ENCODE results near the gene NANOG.
"Not testable (repeated sequence)": the region's sequence is repeated elsewhere in the genome, so short reads cannot be mapped to it uniquely, and the experiment has no call there.

Gene NANOG

DNA sequence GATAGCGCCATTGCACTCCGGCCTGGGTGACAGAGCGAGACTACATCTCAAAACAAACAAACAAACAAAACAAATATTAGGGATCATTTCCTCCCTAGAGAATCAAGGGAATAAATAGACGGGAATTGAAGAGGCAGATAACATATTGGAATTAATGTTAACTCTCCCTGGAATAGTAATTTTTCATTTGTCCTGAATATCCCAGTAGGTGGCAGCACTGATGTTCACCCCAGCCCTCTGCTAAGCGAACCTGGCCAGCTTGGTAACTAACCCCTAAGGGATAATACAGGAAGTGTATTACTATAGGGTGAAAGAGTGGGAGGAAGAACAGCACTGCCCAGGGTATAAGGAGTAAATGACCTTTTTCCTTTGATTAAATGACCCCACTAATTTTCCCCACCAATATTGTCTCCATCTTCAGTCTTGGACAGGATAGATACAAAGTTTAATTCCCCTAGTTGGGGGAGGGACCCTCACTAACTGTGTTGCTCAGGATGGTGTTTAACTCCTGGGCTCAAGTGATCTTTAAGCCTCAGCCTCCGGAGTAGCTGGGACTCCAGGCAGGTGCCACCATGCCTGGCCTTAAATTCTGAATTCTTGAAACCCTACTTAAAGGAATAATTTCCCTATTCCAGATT, 43.0 kb downstream of the NANOG start:
- Mint-ChIP-seq H3K27me3 (peaks cover 31% of the 10 kb centered on the region), H3K27ac (ENCODE audit: low read depth) (no peak overlapping the region), H3K4me3 (no peak overlapping the region), H3K36me3 (ENCODE audit: insufficient read depth) (no peaks in the 10 kb centered on the region), H3K4me1 (no peaks in the 10 kb centered on the region), H3K9me3 (no peaks in the 10 kb centered on the region)
- ATAC-seq (replicated peaks; ENCODE audit: extremely low read depth, poor library complexity, severe bottlenecking) (peak; percentile 62), DNase-seq (ENCODE audit: low spot score in 2 of 2) (no peak)

DNA sequence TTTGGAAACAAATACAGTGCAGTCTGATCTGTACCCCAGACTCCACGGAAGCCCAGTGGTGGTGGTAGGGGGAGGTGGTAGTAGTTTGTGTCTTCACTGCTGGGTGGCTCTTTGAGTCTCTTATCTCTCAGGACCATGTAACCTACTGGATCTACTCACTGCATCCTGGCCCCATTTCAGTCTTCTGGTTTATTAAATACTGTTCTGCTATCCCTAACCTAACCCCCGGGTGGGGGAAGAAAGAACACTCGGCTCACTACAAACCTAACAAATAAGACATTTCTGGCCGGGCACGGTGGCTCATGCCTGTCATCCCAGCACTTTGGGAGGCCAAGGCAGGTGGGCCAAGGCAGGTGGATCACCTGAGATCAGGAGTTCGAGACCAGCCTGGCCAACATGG, 44.0 kb downstream of the NANOG start:
- H3K9me3 Mint-ChIP-seq; H3K4me3 Mint-ChIP-seq; H3K36me3 Mint-ChIP-seq (ENCODE audit: insufficient read depth); DNase-seq (ENCODE audit: low spot score in 2 of 2); ATAC-seq (replicated peaks; ENCODE audit: extremely low read depth, poor library complexity, severe bottlenecking); H3K4me1 Mint-ChIP-seq; H3K27ac Mint-ChIP-seq (ENCODE audit: low read depth): not testable (repeated sequence)
- H3K27me3 Mint-ChIP-seq: peaks cover 31% of the 10 kb centered on the region

DNA sequence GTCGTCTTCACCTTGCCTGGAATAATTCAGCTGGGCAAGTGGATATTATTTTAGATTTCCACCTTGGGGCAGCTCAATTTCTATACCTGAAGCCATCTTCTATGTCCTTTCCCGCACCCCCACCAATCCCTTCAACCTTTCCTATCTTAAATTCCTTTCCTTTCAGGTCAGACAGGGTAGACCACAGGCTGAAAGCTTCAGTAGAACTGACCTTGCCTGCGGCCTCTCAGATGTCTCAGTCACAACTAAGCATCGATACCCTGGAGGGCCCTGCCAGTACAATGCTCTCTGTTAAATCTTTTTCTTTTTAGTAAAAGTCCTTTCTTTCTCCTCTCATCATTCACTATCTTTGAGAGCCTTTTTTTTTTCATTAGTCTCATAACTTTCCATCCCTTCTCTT, 44.6 kb downstream of the NANOG start:
- peaks cover 31% of the 10 kb centered on the region for H3K27me3 Mint-ChIP-seq
- H3K27ac Mint-ChIP-seq (ENCODE audit: low read depth): no peak overlapping the region
- ATAC-seq (replicated peaks; ENCODE audit: extremely low read depth, poor library complexity, severe bottlenecking) (no peak), DNase-seq (ENCODE audit: low spot score in 2 of 2) (no peak)
- no peaks in the 10 kb centered on the region for H3K36me3 Mint-ChIP-seq (ENCODE audit: insufficient read depth)
- no peak overlapping the region for H3K4me3 Mint-ChIP-seq
- H3K9me3 Mint-ChIP-seq: no peaks in the 10 kb centered on the region
- no peaks in the 10 kb centered on the region for H3K4me1 Mint-ChIP-seq

DNA sequence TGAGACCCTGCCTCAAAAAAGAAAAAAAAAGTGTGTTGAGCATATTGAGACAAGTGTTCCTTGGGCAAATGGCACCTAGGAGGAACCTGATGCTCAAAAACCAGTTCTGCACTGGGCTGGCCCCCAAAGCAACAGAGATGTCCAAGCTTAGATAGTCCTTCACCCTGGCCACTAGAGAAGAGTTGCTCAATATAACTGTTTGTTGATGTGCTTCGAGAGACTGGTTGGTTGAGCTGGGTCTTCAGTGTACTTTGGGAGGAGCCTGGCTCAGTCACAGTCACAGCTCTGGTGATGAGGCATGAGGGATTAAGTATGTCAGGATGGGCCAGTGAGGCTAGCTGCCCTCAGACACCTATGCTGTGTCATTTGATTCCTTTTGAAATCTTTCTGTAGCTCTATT, 45.5 kb downstream of the NANOG start:
- peaks cover 29% of the 10 kb centered on the region for H3K27me3 Mint-ChIP-seq
- no peaks in the 10 kb centered on the region for H3K9me3 Mint-ChIP-seq
- ATAC-seq (replicated peaks; ENCODE audit: extremely low read depth, poor library complexity, severe bottlenecking) (no peak), DNase-seq (ENCODE audit: low spot score in 2 of 2) (no peak)
- H3K27ac Mint-ChIP-seq (ENCODE audit: low read depth): no peak overlapping the region
- H3K36me3 Mint-ChIP-seq (ENCODE audit: insufficient read depth): no peaks in the 10 kb centered on the region
- no peaks in the 10 kb centered on the region for H3K4me1 Mint-ChIP-seq
- no peak overlapping the region for H3K4me3 Mint-ChIP-seq

DNA sequence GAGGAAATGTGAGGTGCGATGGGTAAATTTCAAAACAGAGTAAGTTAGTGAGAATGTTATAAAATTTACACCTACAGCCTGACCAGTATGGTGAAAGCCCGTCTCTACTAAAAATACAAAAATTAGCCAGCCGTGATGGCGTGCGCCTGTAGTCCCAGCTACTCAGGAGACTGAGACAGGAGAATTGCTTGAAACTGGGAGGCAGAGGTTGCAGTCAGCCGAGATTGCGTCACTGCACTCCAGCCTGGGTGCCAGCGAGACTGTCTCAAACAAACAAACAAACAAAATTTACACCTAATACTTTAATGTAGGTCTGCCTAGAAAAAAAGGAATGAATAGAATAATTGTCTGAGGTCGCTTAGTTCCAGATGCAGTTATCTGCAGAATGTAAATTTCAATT, 45.9 kb downstream of the NANOG start:
- Mint-ChIP-seq H3K4me1 (no peaks in the 10 kb centered on the region), H3K27ac (ENCODE audit: low read depth) (no peak overlapping the region), H3K4me3 (no peak overlapping the region), H3K27me3 (peaks cover 25% of the 10 kb centered on the region), H3K9me3 (no peaks in the 10 kb centered on the region), H3K36me3 (ENCODE audit: insufficient read depth) (no peaks in the 10 kb centered on the region)
- DNase-seq (ENCODE audit: low spot score in 2 of 2) (no peak), ATAC-seq (replicated peaks; ENCODE audit: extremely low read depth, poor library complexity, severe bottlenecking) (no peak)

DNA sequence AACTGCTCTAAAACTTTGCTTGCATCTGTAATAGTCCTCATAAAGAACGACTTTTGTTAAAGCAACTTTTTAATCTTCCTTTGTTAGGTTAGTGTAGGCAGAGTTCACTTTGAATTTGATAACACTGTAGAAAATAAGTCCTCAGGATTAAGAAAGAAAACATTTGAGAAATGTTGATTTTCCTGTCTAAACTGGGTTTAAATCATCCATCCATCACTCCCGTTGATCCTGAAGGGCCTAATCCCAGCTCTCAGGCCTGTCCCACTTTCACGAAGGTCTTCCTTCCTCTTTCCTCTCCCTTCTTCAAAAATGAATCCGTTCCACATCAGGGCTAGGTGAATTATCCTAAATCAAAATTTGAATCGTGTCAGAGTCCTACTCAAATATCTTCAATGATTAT, 46.6 kb downstream of the NANOG start:
- no peak overlapping the region for H3K4me3 Mint-ChIP-seq
- no peak overlapping the region for H3K27ac Mint-ChIP-seq (ENCODE audit: low read depth)
- H3K27me3 Mint-ChIP-seq: peaks cover 24% of the 10 kb centered on the region
- no peaks in the 10 kb centered on the region for H3K36me3 Mint-ChIP-seq (ENCODE audit: insufficient read depth)
- no peak for DNase-seq (ENCODE audit: low spot score in 2 of 2)
- no peak for ATAC-seq (replicated peaks; ENCODE audit: extremely low read depth, poor library complexity, severe bottlenecking)
- H3K9me3 Mint-ChIP-seq: no peaks in the 10 kb centered on the region
- no peaks in the 10 kb centered on the region for H3K4me1 Mint-ChIP-seq

DNA sequence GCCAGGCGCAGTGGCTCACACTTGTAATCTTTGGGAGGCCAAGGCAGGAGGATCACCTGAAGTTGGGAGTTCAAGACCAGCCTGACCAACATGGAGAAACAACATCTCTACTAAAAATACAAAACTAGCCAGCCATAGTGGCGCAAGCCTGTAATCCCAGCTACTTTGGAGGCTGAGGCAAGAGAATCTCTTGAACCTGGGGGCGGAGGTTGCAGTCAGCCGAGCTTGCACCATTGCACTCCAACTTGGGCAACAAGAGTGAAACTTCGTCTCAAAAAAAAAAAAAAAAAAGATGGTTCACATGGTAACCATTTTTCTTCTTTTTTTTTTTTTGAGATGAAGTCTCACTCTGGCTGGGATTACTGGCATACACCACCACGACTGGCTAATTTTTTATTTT, 48.2 kb downstream of the NANOG start:
- Mint-ChIP-seq H3K4me1 (no peaks in the 10 kb centered on the region), H3K27me3 (peaks cover 33% of the 10 kb centered on the region), H3K27ac (ENCODE audit: low read depth) (no peak overlapping the region), H3K4me3 (no peak overlapping the region), H3K9me3 (no peaks in the 10 kb centered on the region), H3K36me3 (ENCODE audit: insufficient read depth) (peaks cover 2% of the 10 kb centered on the region)
- DNase-seq (ENCODE audit: low spot score in 2 of 2) (no peak), ATAC-seq (replicated peaks; ENCODE audit: extremely low read depth, poor library complexity, severe bottlenecking) (no peak)

DNA sequence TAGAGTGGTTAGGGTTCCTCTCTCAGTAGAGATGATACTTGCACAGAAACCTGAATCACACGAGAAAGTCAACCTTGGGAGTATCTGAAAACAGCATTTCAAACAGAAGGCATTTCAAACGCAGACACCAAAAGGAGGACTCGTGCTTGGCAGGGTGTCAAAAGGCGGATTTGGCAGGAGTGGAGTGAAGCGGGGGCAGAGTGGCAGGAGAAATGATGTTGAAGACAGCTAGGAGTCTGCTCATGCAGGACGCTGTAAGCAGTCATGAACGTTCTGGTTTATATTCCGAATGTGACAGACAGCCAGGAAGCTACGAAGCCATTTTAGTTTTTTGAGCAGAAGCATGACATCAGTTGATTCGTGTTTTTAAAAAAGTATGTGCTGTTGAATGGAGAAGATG, 50.0 kb downstream of the NANOG start:
- H3K4me1 Mint-ChIP-seq; DNase-seq (ENCODE audit: low spot score in 2 of 2); ATAC-seq (replicated peaks; ENCODE audit: extremely low read depth, poor library complexity, severe bottlenecking); H3K27ac Mint-ChIP-seq (ENCODE audit: low read depth); H3K4me3 Mint-ChIP-seq; H3K36me3 Mint-ChIP-seq (ENCODE audit: insufficient read depth); H3K9me3 Mint-ChIP-seq: not testable (repeated sequence)
- H3K27me3 Mint-ChIP-seq: peaks cover 34% of the 10 kb centered on the region

DNA sequence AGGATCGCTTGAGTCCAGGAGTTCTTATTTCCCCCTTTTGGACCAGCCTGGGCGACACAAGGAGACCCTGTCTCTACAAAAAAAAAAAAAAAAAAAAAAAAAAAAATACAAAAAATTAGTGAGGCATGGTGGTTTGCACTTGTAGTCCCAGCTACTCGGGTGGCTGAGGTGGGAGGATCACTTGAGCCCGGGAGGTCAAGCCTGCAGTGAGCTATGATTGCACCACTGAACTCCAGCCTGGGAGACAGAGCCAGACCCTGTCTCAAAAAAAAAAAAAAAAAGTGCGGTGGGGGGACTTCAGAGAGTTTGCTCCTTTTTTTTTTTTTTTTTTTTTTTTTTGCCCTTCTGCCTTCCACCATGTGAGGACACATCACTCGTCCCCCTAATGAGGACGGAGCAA, 50.6 kb downstream of the NANOG start:
- H3K4me3 Mint-ChIP-seq; H3K9me3 Mint-ChIP-seq; DNase-seq (ENCODE audit: low spot score in 2 of 2); H3K4me1 Mint-ChIP-seq; H3K27ac Mint-ChIP-seq (ENCODE audit: low read depth); ATAC-seq (replicated peaks; ENCODE audit: extremely low read depth, poor library complexity, severe bottlenecking); H3K36me3 Mint-ChIP-seq (ENCODE audit: insufficient read depth): not testable (repeated sequence)
- peaks cover 35% of the 10 kb centered on the region for H3K27me3 Mint-ChIP-seq

DNA sequence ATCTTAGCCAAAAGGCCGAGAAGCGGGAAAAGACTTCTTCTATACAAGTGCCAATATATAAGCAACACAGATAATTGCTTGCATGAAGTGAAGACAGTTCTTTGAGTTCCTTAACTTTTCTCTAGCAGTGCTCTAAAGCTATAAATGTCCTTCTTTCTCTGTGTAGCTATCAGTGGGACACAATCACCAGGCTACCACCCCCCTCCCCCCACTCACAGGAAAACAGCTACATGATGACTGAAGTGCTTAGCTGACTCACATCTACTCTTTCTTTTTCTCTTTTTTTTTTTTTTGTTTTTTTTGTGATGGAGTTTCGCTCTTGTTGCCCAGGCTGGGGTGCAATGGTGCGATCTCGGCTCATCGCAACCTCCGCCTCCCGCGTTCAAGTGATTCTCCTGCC, 53.2 kb downstream of the NANOG start:
- not testable (repeated sequence) for DNase-seq (ENCODE audit: low spot score in 2 of 2); H3K4me3 Mint-ChIP-seq; ATAC-seq (replicated peaks; ENCODE audit: extremely low read depth, poor library complexity, severe bottlenecking); H3K36me3 Mint-ChIP-seq (ENCODE audit: insufficient read depth); H3K27ac Mint-ChIP-seq (ENCODE audit: low read depth); H3K9me3 Mint-ChIP-seq; H3K4me1 Mint-ChIP-seq
- H3K27me3 Mint-ChIP-seq: peaks cover 27% of the 10 kb centered on the region

DNA sequence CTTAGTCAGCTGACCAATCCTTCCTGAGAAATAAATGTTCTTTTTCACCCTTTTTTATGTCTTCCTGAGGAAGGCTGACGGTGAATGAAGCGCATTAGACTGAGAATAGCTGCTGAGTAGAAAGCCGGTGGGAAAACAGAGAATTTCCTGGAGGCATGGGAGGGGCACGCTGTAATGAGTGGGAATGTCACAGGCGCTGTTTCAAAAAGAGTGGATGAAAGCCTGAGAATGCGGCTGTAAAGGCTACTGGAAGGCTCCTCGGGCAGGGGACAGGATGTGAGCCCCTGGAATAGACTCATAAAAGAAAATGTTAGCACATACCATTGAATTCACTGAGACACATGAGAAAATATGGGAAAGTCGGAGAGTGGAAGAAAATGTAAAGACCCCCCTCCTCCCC, 53.9 kb downstream of the NANOG start:
- not testable (repeated sequence) for H3K4me1 Mint-ChIP-seq; H3K4me3 Mint-ChIP-seq; ATAC-seq (replicated peaks; ENCODE audit: extremely low read depth, poor library complexity, severe bottlenecking); H3K9me3 Mint-ChIP-seq; H3K27ac Mint-ChIP-seq (ENCODE audit: low read depth); H3K36me3 Mint-ChIP-seq (ENCODE audit: insufficient read depth); DNase-seq (ENCODE audit: low spot score in 2 of 2)
- peaks cover 33% of the 10 kb centered on the region for H3K27me3 Mint-ChIP-seq

DNA sequence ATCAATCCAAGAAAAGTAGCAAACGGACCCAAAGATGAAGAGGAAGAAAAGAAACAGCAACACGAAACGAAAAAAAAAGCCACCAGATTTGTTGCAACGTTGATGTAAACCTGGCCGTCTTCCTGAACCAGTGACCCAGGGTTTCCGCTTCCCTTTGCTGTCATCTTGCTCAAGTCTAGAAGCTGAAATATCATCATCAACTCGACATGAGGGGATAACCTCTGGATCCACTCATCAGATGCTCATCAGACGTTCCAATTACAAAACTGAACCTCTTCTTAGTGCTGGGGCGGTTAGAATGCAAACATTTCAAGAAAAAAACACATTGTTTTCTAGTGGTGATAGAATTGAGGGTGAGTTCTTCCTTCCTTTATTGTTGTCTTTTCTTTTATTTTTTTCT, 54.4 kb downstream of the NANOG start:
- peaks cover 33% of the 10 kb centered on the region for H3K27me3 Mint-ChIP-seq
- H3K9me3 Mint-ChIP-seq; H3K27ac Mint-ChIP-seq (ENCODE audit: low read depth); H3K4me3 Mint-ChIP-seq; DNase-seq (ENCODE audit: low spot score in 2 of 2); H3K4me1 Mint-ChIP-seq; H3K36me3 Mint-ChIP-seq (ENCODE audit: insufficient read depth): not testable (repeated sequence)
- ATAC-seq (replicated peaks; ENCODE audit: extremely low read depth, poor library complexity, severe bottlenecking): peak; percentile 82

DNA sequence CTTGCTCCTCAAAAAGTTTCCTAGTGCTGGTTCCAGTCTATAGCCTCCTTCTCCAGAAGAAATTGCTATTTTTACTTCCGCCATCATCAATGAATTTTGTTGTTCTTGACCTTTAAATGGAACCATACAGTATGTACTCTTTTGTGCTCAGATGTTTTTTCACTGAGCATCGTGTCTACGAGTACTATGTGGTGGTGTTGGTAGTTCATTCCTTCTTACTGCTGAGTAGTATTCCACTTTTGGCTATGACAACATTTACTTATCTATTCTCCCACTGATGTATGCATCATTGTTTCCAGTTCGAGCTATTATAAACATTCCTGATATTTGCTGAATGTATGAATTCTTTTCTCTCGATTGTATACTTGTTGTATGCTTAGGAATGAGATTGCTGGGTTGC, 54.9 kb downstream of the NANOG start:
- ATAC-seq (replicated peaks; ENCODE audit: extremely low read depth, poor library complexity, severe bottlenecking): no peak
- Mint-ChIP-seq H3K27ac (ENCODE audit: low read depth) (no peak overlapping the region), H3K4me1 (peaks cover 5% of the 10 kb centered on the region), H3K4me3 (no peak overlapping the region), H3K36me3 (ENCODE audit: insufficient read depth) (peaks cover 2% of the 10 kb centered on the region), H3K9me3 (no peaks in the 10 kb centered on the region), H3K27me3 (peaks cover 35% of the 10 kb centered on the region)
- DNase-seq (ENCODE audit: low spot score in 2 of 2): no peak
